Heart left ventricle (tissue), 16 donors: ENCODE results near the gene OVOL2. TPM values are rescaled to one million over a fixed set of nuclear protein-coding genes. Genes with fewer than 3 reads are reported as not detected.
A peak's percentile ranks its signal among the peaks of the same experiment; 100 is the strongest.

Experiments used
- ATAC-seq, 4 donors: fragments of 200-7000 bp; cut with Tn5 transposase; one replicate each; pipeline ENCODE4 v1.9.1; 2020 to 2022; ENCODE audit warnings: moderate library complexity in 4 of 4, mild to moderate bottlenecking in 3 of 4, moderate number of reproducible peaks in 1 of 4
- DNase-seq, 5 donors: peaks; one replicate each; pipeline ENCODE4 v3.0.0-alpha.2; 2020
- H3K27ac ChIP-seq, 12 donors: fragments of 200-600 bp; sonication (generic) in 4 of 12; one replicate each; pipeline versions ENCODE4 v1.5.0 to v1.8.0; 2016 to 2022; ENCODE audit warnings: mild to moderate bottlenecking in 2 of 12
- H3K27me3 ChIP-seq, 9 donors: fragments of 200-600 bp; sonication (generic) in 2 of 9; one replicate each; pipeline versions ENCODE4 v1.5.1 to v1.8.0; 2016 to 2022; ENCODE audit warnings: mild to moderate bottlenecking in 3 of 9
- H3K36me3 ChIP-seq, 9 donors: fragments of 200-600 bp; sonication (generic) in 2 of 9; one replicate each; pipeline versions ENCODE4 v1.5.0 to v1.8.0; 2018 to 2022; ENCODE audit warnings: mild to moderate bottlenecking in 2 of 9
- H3K4me1 ChIP-seq, 12 donors: fragments of 200-600 bp; sonication (generic) in 4 of 12; one replicate each; pipeline versions ENCODE4 v1.5.0 to v1.8.0; 2016 to 2022; ENCODE audit warnings: mild to moderate bottlenecking in 3 of 12
- H3K4me3 ChIP-seq, 12 donors: fragments of 200-600 bp; sonication (generic) in 4 of 12; one replicate each; pipeline versions ENCODE4 v1.5.0 to v1.8.0; 2017 to 2022; ENCODE audit warnings: mild to moderate bottlenecking in 9 of 12, moderate library complexity in 4 of 12
- H3K9me3 ChIP-seq, 12 donors: fragments of 200-600 bp; sonication (generic) in 4 of 12; one replicate each; pipeline versions ENCODE4 v1.5.0 to v1.8.0; 2016 to 2022; ENCODE audit warnings: mild to moderate bottlenecking in 1 of 12
- POLR2A ChIP-seq, 2 donors: fragments of 450-650 bp; IDR thresholded peaks; one replicate each; pipeline ENCODE4 v1.6.1; 2017; ENCODE audit warnings: antibody characterized with exemption in 2 of 2, mild to moderate bottlenecking in 2 of 2, moderate library complexity in 2 of 2
- WGBS, 4 donors: extraction: QIAGEN DNeasy Blood & Tissue Kit in 2 of 4; methylation state at CpG; one replicate each; pipeline versions ENCODE4 v1.1.5 to v1.1.7; 2013 to 2018; 5-methylcytosine and 5-hydroxymethylcytosine counted together
- intact Hi-C, 10 donors: fragments of 100-400 bp; cut with DNase I; formaldehyde crosslinking; loops; one replicate each; pipeline versions ENCODE4 v1.11.1 to v1.14.2; 2022
- polyA plus RNA-seq, 2 donors: library from polyadenylated mRNA; stranded (reverse); fragments of 200-250 nt; gene quantifications; one replicate each; pipeline ENCODE4 v1.2.3, GENCODE V29; 2013
- total RNA-seq, 9 donors: library from RNA; depleted of rRNA in 2 of 9; stranded (reverse); fragments of >200 nt in 2 of 9; fragmentation: NEBNext Ultra II Directional in 3 of 9; extraction: Animal tissue kit (Norgen Biotek cat#: 25700) in 3 of 9; gene quantifications; one replicate each; pipeline versions ENCODE4 v1.1.0 to v1.2.4, GENCODE V29; 2016 to 2023
- TF ChIP-seq, protein P1 (sequence below), 12 donors: fragments of 200-600 bp; sonication (generic) in 4 of 12; IDR thresholded peaks; one replicate each; pipeline versions ENCODE4 v1.5.0 to v1.8.0; 2018 to 2022; ENCODE audit warnings: antibody characterized with exemption in 12 of 12, mild to moderate bottlenecking in 5 of 12
- donor health status: ischemic (EF 13 %, LVEDD 7.1; RV severe dilation, severe dysfunction).
- donor health status: healthy with polysubstance abuse.
- donor health status: DM: no; HTN: yes; CAD: no.
- donor health status: DM: no; HTN: no; CAD: no.
- donor health status: ischemic (EF 25% LVEDD 6.9; RV normal size, moderate dysfunction).
- donor health status: ischemic (EF 25% LVEDD 5.7; RV mildly dilated, moderate dysfunction).
- donor health status: healthy.
- donor health status: DM: yes; HTN: yes; CAD: no.
- donor health status: ischemic (EF 35%, LVEDD 5.7; RV mildly dilated, moderate dysfunction).
- donor health status: nonischemic (EF 11% LVEDD 7.7; RV severe dilation, severe dysfunction).
- donor health status: DM: yes; HTN: yes; CAD: no.
- donor health status: PGD.
- donor health status: ischemic (EF 29% LVEDD 5.4; RV normal size, mild dysfunction).
- donor health status: nonischemic (EF 23%, LVEDD 6.1; RV moderate dilation, normal function).

Gene OVOL2
- total and polyA plus RNA-seq, 11 donors, result not detected

DNA sequence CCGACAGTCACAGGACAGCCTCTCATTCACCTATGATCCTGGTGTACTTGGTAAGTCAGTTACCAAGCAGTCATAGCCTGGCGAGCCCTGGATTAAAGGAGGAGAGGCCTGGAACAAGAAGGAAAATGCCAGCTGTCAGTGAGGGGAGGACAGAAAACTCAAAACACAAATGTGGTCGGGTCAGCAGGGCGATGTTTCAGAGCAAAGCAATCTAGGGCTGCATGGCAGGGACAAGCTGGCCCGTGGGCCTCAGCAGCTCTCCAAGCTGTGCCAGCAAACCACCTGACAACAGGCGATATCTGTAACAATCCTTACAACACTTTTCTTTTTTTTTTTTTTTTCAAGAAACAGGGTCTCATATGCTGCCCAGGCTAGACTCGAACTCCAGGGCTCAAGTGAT is 48.6 kb downstream of the OVOL2 start:
- no peaks in the 10 kb centered on the region for H3K27me3 ChIP-seq
- intact Hi-C loops, result no loop called here
- WGBS, 4 donors, result 87 to 91% (median 91%) methylated on average over 7 of the region's 7 CpGs

DNA sequence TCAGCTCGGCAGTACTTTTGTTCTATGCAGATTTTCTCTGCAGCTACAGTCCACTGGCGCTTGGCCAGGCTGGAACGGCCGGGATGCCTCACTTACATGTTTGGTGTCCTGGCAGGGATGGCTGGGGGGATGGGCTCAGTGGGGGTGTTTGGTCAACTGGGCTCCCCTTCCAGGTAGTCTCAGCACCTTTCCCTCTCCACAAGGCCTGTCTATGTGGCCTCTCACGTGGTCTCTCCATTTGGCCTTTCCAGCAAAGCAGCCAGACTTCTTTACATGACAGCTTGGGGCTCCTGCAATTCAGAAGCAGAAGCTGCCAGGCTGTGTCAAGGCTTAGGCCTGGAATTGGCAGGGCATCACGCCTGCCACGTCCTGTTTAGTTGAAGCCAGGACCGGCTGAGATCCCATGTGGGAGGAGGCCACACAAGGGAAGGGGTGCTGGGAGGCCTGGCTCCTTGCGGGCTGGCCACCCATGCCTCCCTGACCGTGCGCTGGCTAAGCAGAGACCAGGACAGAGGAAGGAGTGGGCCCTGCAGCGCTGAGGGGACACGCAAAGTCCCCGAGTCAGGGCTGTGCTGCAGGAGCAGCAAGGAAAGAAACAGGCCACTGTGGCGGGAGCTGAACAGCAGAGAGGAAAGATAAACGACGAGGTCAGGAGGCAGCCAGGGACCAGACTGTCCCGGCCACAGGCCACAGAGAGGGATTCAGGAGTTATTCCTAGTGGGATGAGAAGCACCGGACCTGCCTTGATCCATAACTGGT is 50.0 kb downstream of the OVOL2 start:
- Histone ChIP-seq H3K27me3 (no peaks in the 10 kb centered on the region), H3K4me3 (no peak overlapping the region), H3K36me3 (no peaks in the 10 kb centered on the region), H3K9me3 (no peaks in the 10 kb centered on the region), H3K4me1 (peaks cover 0 to 6% (median 0%) of the 10 kb centered on the region in 12 donors), H3K27ac (peak overlapping the region in 1 of 12 donors; percentile 27)
- TF ChIP-seq, protein P1, sequence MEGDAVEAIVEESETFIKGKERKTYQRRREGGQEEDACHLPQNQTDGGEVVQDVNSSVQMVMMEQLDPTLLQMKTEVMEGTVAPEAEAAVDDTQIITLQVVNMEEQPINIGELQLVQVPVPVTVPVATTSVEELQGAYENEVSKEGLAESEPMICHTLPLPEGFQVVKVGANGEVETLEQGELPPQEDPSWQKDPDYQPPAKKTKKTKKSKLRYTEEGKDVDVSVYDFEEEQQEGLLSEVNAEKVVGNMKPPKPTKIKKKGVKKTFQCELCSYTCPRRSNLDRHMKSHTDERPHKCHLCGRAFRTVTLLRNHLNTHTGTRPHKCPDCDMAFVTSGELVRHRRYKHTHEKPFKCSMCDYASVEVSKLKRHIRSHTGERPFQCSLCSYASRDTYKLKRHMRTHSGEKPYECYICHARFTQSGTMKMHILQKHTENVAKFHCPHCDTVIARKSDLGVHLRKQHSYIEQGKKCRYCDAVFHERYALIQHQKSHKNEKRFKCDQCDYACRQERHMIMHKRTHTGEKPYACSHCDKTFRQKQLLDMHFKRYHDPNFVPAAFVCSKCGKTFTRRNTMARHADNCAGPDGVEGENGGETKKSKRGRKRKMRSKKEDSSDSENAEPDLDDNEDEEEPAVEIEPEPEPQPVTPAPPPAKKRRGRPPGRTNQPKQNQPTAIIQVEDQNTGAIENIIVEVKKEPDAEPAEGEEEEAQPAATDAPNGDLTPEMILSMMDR (IDR thresholded peaks at IDR 0.05), result no peak
- TF ChIP-seq POLR2A (IDR thresholded peaks at IDR 0.05), result no peak
- ATAC-seq, result peak; percentile 15 to 71 (median 60)
- DNase-seq, result peak in 3 of 5 donors; percentile 15 to 58 (median 20)
- 57 to 60% (median 58%) methylated on average over 19 of the region's 19 CpGs for WGBS, 4 donors
- intact Hi-C loops, result no loop called here

More for the DNA sequence above, 48.6 kb downstream of the OVOL2 start:
- ATAC-seq (no peak), DNase-seq (no peak)
- Histone ChIP-seq H3K9me3 (no peaks in the 10 kb centered on the region), H3K27ac (no peak overlapping the region), H3K36me3 (no peaks in the 10 kb centered on the region), H3K4me1 (peaks cover 0 to 6% (median 0%) of the 10 kb centered on the region in 12 donors), H3K4me3 (no peak overlapping the region)
- no peak for TF ChIP-seq POLR2A (IDR thresholded peaks at IDR 0.05)
- TF ChIP-seq, protein P1 (IDR thresholded peaks at IDR 0.05), result no peak

DNA sequence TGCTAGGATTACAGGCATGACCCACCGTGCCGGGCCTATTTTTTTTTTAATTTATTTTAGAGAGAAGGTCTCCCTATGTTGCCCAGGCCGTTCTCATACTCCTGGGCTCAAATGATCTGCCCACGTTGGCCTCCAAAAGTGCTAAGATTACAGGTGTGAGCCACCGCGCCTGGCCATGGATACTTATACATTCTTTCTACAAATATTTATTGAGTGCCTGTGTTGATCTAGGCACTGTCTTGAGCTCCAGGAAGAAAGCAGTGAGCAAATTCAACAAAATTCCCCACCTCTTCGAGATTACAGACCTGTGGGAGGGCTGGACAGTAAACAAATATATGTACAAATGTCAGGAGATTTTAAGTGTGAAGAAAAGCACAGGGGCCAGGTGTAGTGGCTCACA is 51.0 kb downstream of the OVOL2 start:
- intact Hi-C loops, result no loop called here
- H3K9me3 ChIP-seq, result no peaks in the 10 kb centered on the region
- peaks cover 0 to 6% (median 0%) of the 10 kb centered on the region in 12 donors for H3K4me1 ChIP-seq
- ATAC-seq (no peak), DNase-seq (no peak)
- no peak overlapping the region for H3K4me3 ChIP-seq
- no peaks in the 10 kb centered on the region for H3K36me3 ChIP-seq
- WGBS, 4 donors, result 85 to 94% (median 92%) methylated on average over 7 of the region's 7 CpGs
- TF ChIP-seq, protein P1 (IDR thresholded peaks at IDR 0.05), result no peak
- no peak for TF ChIP-seq POLR2A (IDR thresholded peaks at IDR 0.05)
- H3K27ac ChIP-seq, result no peak overlapping the region
- H3K27me3 ChIP-seq, result no peaks in the 10 kb centered on the region

DNA sequence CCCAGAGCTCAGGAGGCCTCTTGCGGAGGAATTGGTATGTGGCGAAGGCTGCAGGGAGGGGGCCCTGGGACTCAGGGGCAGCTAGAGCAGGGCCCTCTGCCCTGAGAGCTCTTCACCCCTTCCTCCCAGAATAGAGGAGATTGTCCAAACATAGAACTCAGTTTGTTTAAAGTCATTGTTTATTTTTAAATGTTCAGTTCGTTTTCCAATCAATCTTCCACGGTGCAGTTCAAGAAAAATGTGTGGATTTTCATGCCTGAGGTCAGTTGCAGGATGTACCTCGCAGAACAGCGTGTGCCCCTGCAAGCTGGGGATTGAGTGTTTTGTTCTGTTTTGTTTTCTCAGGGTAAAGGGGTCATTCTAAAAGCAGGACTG is 51.7 kb downstream of the OVOL2 start:
- TF ChIP-seq POLR2A (IDR thresholded peaks at IDR 0.05), result no peak
- TF ChIP-seq, protein P1 (IDR thresholded peaks at IDR 0.05), result no peak
- WGBS, 4 donors, result 73 to 83% (median 79%) methylated on average over 6 of the region's 6 CpGs
- no peak overlapping the region for H3K4me3 ChIP-seq
- H3K36me3 ChIP-seq, result no peaks in the 10 kb centered on the region
- no peaks in the 10 kb centered on the region for H3K9me3 ChIP-seq
- peaks cover 0 to 6% (median 0%) of the 10 kb centered on the region in 12 donors for H3K4me1 ChIP-seq
- intact Hi-C loops, result no loop called here
- H3K27me3 ChIP-seq, result no peaks in the 10 kb centered on the region
- ATAC-seq (no peak), DNase-seq (no peak)
- H3K27ac ChIP-seq, result no peak overlapping the region
